BE2C (cell line): Measurements from ENCODE around the gene DOCK11.
"Not testable (repeated sequence)": the region's sequence is repeated elsewhere in the genome, so short reads cannot be mapped to it uniquely, and the experiment has no call there.

Experiments used
- DNase-seq: peaks from one replicate; pipeline ENCODE4 v3.0.0-alpha.2; 2020
- H3K27me3 ChIP-seq: fragments of 250-450 bp; sonication (Bioruptor Pico); 2 replicates; pipeline ENCODE4 v1.5.1; 2020; ENCODE audit warnings: mild to moderate bottlenecking
- H3K36me3 ChIP-seq: fragments of 250-450 bp; sonication (Bioruptor Pico); 2 replicates; pipeline ENCODE4 v1.5.1; 2020; ENCODE audit warnings: mild to moderate bottlenecking
- H3K4me1 ChIP-seq: fragments of 250-450 bp; sonication (Bioruptor Pico); 2 replicates; pipeline ENCODE4 v1.5.1; 2020
- H3K4me3 ChIP-seq: 2 replicates; pipeline ENCODE4 v1.5.1; 2011; ENCODE audit warnings: low read depth, low read length
- H3K9me3 ChIP-seq: fragments of 250-450 bp; sonication (Bioruptor Pico); 2 replicates; pipeline ENCODE4 v1.5.1; 2020
- CTCF ChIP-seq: IDR thresholded peaks from 2 replicates; pipeline ENCODE4 v1.5.1; 2012; ENCODE audit warnings: mild to moderate bottlenecking, low read depth, low read length

Gene DOCK11

GRCh38 chrX:118702741-118703140, 207.1 kb downstream of the DOCK11 start:
- no peaks in the 10 kb centered on the region for H3K4me1 ChIP-seq

GRCh38 chrX:118706681-118707080, 211.1 kb downstream of the DOCK11 start:
- Histone ChIP-seq H3K27me3 (no peaks in the 10 kb centered on the region), H3K4me3 (no peak overlapping the region), H3K4me1 (no peaks in the 10 kb centered on the region), H3K36me3 (no peaks in the 10 kb centered on the region), H3K9me3 (no peaks in the 10 kb centered on the region)
- DNase-seq = no peak
- TF ChIP-seq CTCF = no peak

More at GRCh38 chrX:118702741-118703140, 207.1 kb downstream of the DOCK11 start:
- Histone ChIP-seq H3K36me3 (no peaks in the 10 kb centered on the region), H3K9me3 (no peaks in the 10 kb centered on the region), H3K4me3 (no peak overlapping the region), H3K27me3 (no peaks in the 10 kb centered on the region)
- no peak for DNase-seq
- no peak for TF ChIP-seq CTCF

- no peak for TF ChIP-seq CTCF
- Histone ChIP-seq H3K4me1 (no peaks in the 10 kb centered on the region), H3K36me3 (no peaks in the 10 kb centered on the region), H3K9me3 (no peaks in the 10 kb centered on the region), H3K4me3 (no peak overlapping the region), H3K27me3 (no peaks in the 10 kb centered on the region)
- no peak for DNase-seq
Observed at GRCh38 chrX:118714521-118714920, 218.9 kb downstream of the DOCK11 start.

- H3K4me1 ChIP-seq, H3K9me3 ChIP-seq, H3K36me3 ChIP-seq, DNase-seq, H3K4me3 ChIP-seq, H3K27me3 ChIP-seq: not testable (repeated sequence)
Observed at GRCh38 chrX:118715917-118716316, 220.3 kb downstream of the DOCK11 start.

GRCh38 chrX:118716833-118717232, 221.2 kb downstream of the DOCK11 start:
- not testable (repeated sequence) for DNase-seq, H3K27me3 ChIP-seq, H3K9me3 ChIP-seq, H3K4me1 ChIP-seq, H3K36me3 ChIP-seq, H3K4me3 ChIP-seq

- H3K4me1 ChIP-seq = no peaks in the 10 kb centered on the region
- H3K9me3 ChIP-seq = no peaks in the 10 kb centered on the region
- H3K4me3 ChIP-seq = no peak overlapping the region
- no peaks in the 10 kb centered on the region for H3K27me3 ChIP-seq
- no peak for TF ChIP-seq CTCF
- H3K36me3 ChIP-seq = no peaks in the 10 kb centered on the region
- no peak for DNase-seq
Observed at GRCh38 chrX:118717678-118718391, 222.2 kb downstream of the DOCK11 start.

- no peaks in the 10 kb centered on the region for H3K36me3 ChIP-seq
- no peaks in the 10 kb centered on the region for H3K4me1 ChIP-seq
- H3K9me3 ChIP-seq = no peaks in the 10 kb centered on the region
- no peaks in the 10 kb centered on the region for H3K27me3 ChIP-seq
- DNase-seq = no peak
- H3K4me3 ChIP-seq = no peak overlapping the region
- TF ChIP-seq CTCF = no peak
Observed at GRCh38 chrX:118718737-118719136, 223.1 kb downstream of the DOCK11 start.
